Effector memory CD8-positive, alpha-beta T cell (primary cell): ENCODE data around the gene RGL3.
"Not testable (repeated sequence)": the region's sequence is repeated elsewhere in the genome, so short reads cannot be mapped to it uniquely, and the experiment has no call there.

Source experiments
- ATAC-seq: fragments of 150-1000 bp; cut with Tn5 transposase; replicated peaks from 2 replicates; pipeline ENCODE4 v1.10.0; 2021; ENCODE audit warnings: mild to moderate bottlenecking, moderate library complexity
- DNase-seq, 3 experiments: peaks; one replicate each; pipeline ENCODE4 v3.0.0; 2021
- H3K27ac Mint-ChIP-seq, 2 donors: one replicate each; pipeline ENCODE4 v1.8.0; 2022; ENCODE audit warnings: mild to moderate bottlenecking in 2 of 2, mixed read lengths in 2 of 2, moderate library complexity in 2 of 2
- H3K27me3 Mint-ChIP-seq, 2 donors: one replicate each; pipeline ENCODE4 v1.8.0; 2022; ENCODE audit warnings: mixed read lengths in 2 of 2
- H3K36me3 Mint-ChIP-seq: one replicate; pipeline ENCODE4 v1.8.0; 2022; ENCODE audit warnings: mild to moderate bottlenecking, moderate library complexity, mixed read lengths; ENCODE audit not compliant: insufficient read depth
- H3K4me1 Mint-ChIP-seq, 2 donors: one replicate each; pipeline ENCODE4 v1.8.0; 2022; ENCODE audit warnings: low read depth in 2 of 2, mixed read lengths in 2 of 2
- H3K4me3 Mint-ChIP-seq, 2 donors: one replicate each; pipeline ENCODE4 v1.8.0; 2022; ENCODE audit warnings: mild to moderate bottlenecking in 2 of 2, mixed read lengths in 2 of 2, moderate library complexity in 2 of 2
- H3K9me3 Mint-ChIP-seq, 2 donors: one replicate each; pipeline ENCODE4 v1.8.0; 2022; ENCODE audit warnings: mixed read lengths in 2 of 2

The RGL3 gene

DNA sequence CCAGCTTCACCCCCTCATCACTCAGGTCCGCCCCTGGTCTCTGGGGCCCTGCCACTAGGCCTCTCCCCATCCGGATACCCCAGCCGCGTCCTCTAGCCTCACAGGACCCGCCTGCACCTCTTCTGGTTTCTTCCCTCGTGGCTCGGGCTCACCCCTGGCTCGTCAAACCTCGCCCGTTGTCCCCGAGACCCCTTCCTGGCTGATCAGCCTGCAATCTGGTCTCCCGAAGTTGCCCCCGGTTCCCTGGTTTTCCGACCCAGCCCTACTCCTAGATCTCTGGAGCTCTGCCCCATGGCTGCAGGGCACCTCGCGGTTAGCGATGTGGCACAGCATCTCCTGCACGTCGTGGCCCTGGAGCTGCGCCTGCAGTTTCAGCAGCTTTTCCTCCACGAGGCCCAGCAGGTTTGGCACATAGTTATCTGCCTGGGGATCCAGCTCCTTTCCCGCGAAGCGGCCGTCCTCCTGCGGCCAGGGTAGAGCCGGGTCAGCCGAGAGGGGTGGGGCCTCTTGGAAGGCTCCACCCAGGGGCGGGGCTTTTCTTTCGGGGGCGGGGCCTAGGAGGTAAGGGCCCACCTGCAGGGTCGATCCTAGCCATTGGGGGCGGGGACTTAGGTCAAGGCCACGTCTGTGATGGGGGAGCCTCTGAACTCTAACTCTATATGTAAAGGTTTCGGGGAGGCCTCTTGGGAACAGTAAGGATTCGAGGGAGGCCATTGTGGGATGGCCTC is 2.4 kb upstream of the RGL3 start:
- no peaks in the 10 kb centered on the region for H3K9me3 Mint-ChIP-seq
- H3K4me1 Mint-ChIP-seq, result peaks cover 30 to 37% of the 10 kb centered on the region in 2 donors
- DNase-seq, result peak in 2 of 3 experiments; percentile 20 to 26

DNA sequence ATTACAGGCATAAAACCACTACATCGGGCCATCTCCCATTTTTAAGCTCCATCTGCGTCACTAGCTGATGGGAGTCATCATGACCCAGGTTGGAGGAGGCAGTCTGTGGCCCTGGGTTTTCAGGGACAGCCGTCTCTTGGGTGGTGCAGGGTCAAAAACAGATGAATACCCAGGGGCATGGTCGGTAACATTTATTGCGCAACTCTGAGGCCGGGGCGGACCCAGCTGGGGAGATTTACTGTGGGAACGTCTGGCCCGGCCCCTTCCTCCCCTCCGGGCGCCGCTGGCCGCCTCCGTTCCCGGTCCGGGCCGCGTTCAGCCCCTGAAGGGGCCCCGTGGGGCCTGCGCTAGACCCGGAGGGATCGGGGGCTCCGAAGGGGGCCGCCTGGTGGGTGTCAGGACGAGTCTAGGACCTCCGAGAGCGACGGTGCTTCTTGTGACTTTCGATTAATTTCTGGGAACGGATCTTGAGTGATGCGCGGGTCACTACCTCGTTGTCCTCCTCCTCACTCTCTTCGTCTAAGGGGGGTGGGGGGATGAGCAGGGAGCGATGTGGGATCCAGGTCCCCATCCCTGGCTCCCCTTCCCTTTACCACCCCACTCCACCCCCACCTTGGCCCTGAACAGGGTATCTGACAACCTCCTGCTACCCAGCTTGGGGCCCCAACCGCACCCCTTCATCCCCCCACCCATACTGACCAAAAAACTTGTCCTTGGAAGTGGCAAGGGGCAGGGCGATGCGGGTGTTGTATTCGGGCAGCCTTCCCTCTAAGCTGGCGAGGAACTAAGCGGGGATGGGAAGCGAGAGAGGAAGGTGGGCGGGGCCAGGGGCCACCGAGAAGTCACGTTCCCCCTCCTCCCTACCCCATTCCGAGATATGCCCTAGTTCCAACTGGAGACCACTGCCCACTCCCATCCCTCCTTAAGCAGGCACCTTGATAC is 1.6 kb upstream of the RGL3 start:
- ATAC-seq, result no peak
- Mint-ChIP-seq H3K36me3 (peaks cover 3% of the 10 kb centered on the region), H3K9me3 (no peaks in the 10 kb centered on the region), H3K4me1 (peaks cover 30 to 37% of the 10 kb centered on the region in 2 donors), H3K27ac (peak overlapping the region in 1 of 2 donors; percentile 44), H3K4me3 (peak overlapping the region; percentile 71 to 78), H3K27me3 (peaks cover 65 to 79% of the 10 kb centered on the region in 2 donors)
- no peak for DNase-seq

More for the DNA sequence above, 2.4 kb upstream of the RGL3 start:
- Mint-ChIP-seq H3K27me3 (peaks cover 61 to 73% of the 10 kb centered on the region in 2 donors), H3K4me3 (peak overlapping the region; percentile 71 to 78), H3K27ac (peak overlapping the region in 1 of 2 donors; percentile 44), H3K36me3 (peaks cover 3% of the 10 kb centered on the region)
- peak; percentile 41 for ATAC-seq

DNA sequence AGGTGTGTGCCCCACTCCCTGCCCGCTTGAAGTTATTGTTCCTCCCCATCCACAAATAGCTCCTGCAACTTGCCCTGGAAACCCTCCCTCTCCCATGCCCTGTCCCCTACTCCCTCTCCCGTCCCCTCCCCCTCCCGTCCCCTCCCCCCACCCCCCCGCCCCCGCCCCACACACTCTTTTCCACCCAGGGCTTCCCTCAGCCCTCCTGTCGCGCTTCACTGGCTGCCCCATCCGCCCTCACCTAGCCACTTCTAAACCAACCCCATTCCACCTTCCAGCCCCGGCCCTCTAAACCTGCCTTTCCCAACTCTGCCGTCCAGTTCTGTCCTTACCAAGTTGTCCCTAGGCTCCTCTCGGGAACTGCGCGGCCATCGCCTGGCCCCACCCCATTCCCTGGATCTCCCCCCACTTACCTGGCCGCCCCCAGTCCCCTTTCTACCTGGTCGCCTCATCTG is 993 bp downstream of the RGL3 start:
- no peak overlapping the region for H3K27ac Mint-ChIP-seq
- H3K4me1 Mint-ChIP-seq, result peaks cover 23 to 32% of the 10 kb centered on the region in 2 donors
- no peaks in the 10 kb centered on the region for H3K9me3 Mint-ChIP-seq
- peaks cover 56 to 68% of the 10 kb centered on the region in 2 donors for H3K27me3 Mint-ChIP-seq
- DNase-seq (no peak), ATAC-seq (no peak)
- peak overlapping the region in 1 of 2 donors; percentile 37 for H3K4me3 Mint-ChIP-seq
- H3K36me3 Mint-ChIP-seq, result peaks cover 3% of the 10 kb centered on the region

DNA sequence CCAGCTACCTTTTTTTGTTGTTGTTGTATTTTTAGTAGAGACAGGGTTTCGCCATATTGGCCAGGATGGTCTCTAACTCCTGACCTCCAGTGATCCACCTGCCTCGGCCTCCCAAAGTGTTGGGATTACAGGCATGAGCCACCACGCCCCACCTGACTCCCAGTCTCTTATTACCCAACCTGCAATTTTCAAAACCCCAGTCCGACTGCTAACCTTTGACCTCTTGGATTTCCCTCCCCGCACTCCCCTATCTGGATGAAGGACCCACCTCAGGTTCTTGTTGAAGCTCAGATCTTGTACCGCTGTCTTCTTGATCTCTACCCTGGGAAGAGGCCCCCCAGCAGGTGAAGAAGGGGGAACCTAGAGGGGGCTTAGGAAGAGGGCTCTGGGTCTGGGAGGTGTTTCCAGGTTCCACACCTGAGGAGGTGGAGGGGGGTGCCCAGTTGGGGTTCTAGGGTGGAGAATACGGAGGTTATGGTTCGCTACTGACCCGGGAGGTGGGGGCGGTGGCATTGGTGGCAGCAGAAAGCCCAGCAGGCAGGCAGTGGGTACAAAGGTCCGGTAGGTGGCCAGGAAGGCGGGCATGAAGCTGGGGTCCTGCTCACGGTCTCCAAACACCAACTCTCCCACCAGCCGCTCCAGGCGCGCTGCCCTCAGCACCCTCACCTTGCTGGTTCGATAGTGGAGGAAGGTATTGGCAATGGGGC is 2.6 kb downstream of the RGL3 start:
- H3K27me3 Mint-ChIP-seq, result peaks cover 46 to 53% of the 10 kb centered on the region in 2 donors
- peaks cover 3% of the 10 kb centered on the region for H3K36me3 Mint-ChIP-seq
- no peaks in the 10 kb centered on the region for H3K9me3 Mint-ChIP-seq
- H3K4me1 Mint-ChIP-seq, result peaks cover 12 to 18% of the 10 kb centered on the region in 2 donors
- DNase-seq, result no peak
- no peak for ATAC-seq
- H3K4me3 Mint-ChIP-seq, result no peak overlapping the region
- no peak overlapping the region for H3K27ac Mint-ChIP-seq

DNA sequence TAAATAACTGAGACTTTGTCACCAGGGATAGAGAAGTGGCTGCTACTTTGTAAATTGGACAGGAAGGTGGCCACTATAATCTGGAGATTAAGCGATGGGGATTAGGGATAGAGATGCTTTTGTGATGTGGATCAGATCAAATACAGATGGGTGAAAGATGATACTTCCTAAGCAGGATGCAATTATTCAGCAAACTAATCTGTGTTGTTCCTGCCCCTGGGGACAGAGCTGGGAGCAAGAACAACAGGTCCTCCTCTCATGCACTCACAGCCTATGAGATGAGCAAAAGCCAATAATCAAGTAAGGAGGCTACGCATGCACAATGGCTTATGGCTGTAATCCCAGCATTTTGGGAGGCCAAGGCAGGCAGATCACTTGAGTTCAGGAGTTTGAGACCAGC is 4.6 kb downstream of the RGL3 start:
- Mint-ChIP-seq H3K4me1 (peaks cover 5% of the 10 kb centered on the region in 2 donors), H3K27me3 (peaks cover 37 to 44% of the 10 kb centered on the region in 2 donors), H3K36me3 (no peaks in the 10 kb centered on the region), H3K4me3 (no peak overlapping the region), H3K9me3 (no peaks in the 10 kb centered on the region), H3K27ac (no peak overlapping the region)
- DNase-seq (no peak), ATAC-seq (no peak)

- Mint-ChIP-seq H3K4me3 (no peak overlapping the region), H3K36me3 (no peaks in the 10 kb centered on the region), H3K27me3 (peaks cover 6 to 32% of the 10 kb centered on the region in 2 donors), H3K27ac (no peak overlapping the region), H3K9me3 (no peaks in the 10 kb centered on the region), H3K4me1 (no peaks in the 10 kb centered on the region)
- ATAC-seq (no peak), DNase-seq (no peak)
Observed at GRCh38 chr19:11410682-11411081, 8.4 kb downstream of the RGL3 start.

- Mint-ChIP-seq H3K4me1 (no peaks in the 10 kb centered on the region), H3K9me3 (no peaks in the 10 kb centered on the region), H3K36me3 (no peaks in the 10 kb centered on the region), H3K4me3 (no peak overlapping the region), H3K27me3 (peaks cover 6 to 32% of the 10 kb centered on the region in 2 donors), H3K27ac (no peak overlapping the region)
- no peak for DNase-seq
- no peak for ATAC-seq
Observed at GRCh38 chr19:11408591-11408990, 10.5 kb downstream of the RGL3 start.

- peaks cover 6 to 32% of the 10 kb centered on the region in 2 donors for H3K27me3 Mint-ChIP-seq
- not testable (repeated sequence) for H3K27ac Mint-ChIP-seq, ATAC-seq, H3K36me3 Mint-ChIP-seq, H3K4me1 Mint-ChIP-seq, H3K9me3 Mint-ChIP-seq, H3K4me3 Mint-ChIP-seq, DNase-seq
Observed at GRCh38 chr19:11406703-11407236, 12.3 kb downstream of the RGL3 start.

DNA sequence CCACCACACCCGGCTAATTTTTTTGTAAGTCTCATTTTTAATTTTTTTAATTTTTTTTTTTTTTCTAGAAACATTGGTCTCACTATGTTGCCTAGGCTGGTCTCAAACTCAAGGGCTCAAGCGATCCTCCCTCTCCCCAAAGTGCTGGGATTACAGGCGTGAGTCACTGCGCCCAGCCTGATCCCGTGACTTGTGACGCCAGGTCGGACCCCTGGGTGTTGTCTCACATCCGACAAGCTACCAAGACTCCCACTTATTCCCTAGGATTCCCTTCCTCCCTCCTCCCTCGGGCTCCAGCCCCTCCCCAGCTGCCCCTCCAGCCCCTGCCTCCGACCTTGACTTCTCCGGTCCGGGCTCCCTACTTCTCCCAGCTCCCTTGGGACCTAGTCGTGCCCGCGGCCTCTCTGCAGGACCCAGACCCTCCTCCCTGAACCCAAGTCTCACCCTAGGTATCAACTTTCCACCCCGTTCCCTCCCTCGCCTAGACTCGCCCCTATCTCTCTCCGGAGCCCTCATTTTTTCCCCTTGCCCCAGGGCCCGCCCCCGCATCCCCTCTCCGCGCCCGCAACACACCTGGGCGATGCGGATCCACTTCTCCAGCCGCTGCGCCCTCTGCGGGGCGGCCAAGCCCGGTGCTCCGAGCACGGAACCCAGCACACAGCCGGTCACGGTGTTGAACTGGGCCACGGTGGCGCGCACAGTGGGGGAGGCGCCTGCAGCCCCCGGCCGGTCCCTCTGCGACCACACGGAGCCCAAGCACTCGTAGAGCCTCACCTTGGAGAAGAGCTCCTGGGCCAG is 13.1 kb downstream of the RGL3 start:
- H3K4me3 Mint-ChIP-seq, result no peak overlapping the region
- H3K27ac Mint-ChIP-seq, result no peak overlapping the region
- peak; percentile 50 for ATAC-seq

DNA sequence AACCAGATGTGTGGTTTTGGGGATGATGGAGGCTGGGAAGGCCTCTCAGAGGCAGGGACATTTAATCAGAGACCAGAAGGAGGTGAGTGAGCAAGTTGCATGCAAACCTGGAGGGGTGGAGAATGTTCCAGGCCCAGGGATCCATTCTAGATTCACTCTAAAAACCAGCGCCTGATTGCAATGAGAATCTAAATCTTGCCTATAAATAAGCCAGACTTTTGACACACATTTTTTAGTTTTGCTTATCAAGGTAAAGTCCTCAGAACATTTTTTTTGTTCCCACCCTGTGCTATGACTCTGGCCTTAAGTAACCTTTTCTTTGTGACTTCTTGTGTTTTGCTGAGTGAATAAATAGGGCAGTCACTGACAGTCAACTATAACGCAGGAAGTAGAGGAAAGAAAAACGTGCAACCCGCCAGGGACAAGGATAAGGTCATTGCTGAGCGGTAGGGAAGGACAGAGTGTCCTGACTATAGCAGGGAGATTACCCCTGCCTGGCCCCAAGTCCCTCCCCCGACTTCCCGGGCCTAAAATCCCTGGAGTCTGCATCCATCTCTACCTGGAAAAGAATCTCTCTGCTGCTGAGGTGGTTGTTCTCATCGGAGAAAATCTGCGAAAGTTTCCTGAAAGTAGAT is 14.4 kb downstream of the RGL3 start:
- Mint-ChIP-seq H3K9me3 (no peaks in the 10 kb centered on the region), H3K36me3 (no peaks in the 10 kb centered on the region), H3K4me3 (no peak overlapping the region), H3K27ac (no peak overlapping the region), H3K4me1 (no peaks in the 10 kb centered on the region), H3K27me3 (peaks cover 6 to 31% of the 10 kb centered on the region in 2 donors)
- DNase-seq (no peak), ATAC-seq (no peak)

More for the DNA sequence above, 13.1 kb downstream of the RGL3 start:
- Mint-ChIP-seq H3K9me3 (no peaks in the 10 kb centered on the region), H3K4me1 (no peaks in the 10 kb centered on the region), H3K36me3 (no peaks in the 10 kb centered on the region), H3K27me3 (peaks cover 6 to 26% of the 10 kb centered on the region in 2 donors)
- DNase-seq, result no peak

DNA sequence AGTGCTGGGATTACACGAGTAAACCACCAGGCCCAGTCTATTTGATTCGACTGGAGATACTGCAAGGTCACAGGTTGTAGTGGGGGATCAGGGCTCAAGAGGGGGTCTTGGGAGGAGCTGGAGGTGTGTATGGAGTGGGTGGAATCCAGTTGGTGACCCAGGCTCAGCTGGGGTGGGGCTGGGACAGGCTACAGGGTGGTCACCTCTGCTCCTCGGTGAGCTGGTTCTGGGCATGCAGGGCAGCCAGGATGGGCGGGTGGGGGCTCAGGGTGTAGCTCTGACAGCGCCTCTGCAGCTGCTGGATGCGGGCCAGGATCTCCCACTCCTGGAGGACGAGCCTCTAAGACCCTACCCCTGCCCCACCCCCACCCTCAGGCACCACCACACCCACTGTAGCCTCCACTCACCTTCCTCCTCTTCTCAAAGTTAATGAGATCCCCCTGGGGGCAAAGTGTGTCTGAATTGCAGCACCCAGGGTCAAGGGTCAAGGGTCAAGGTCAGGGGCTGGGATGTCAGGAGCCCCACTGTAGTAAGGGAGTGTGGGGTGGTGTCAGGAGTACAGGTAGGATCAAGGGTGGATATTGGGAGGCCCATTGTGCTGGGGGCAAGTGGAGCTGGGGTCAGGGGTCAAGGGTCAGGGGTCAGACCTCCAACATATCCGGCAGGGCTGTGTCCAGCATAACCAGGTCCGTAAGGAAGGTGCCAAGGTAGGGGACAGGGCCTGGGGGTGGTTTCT is 17.1 kb downstream of the RGL3 start:
- ATAC-seq (no peak), DNase-seq (no peak)
- Mint-ChIP-seq H3K27ac (no peak overlapping the region), H3K36me3 (no peaks in the 10 kb centered on the region), H3K4me3 (no peak overlapping the region), H3K27me3 (peaks cover 6 to 23% of the 10 kb centered on the region in 2 donors), H3K4me1 (no peaks in the 10 kb centered on the region), H3K9me3 (no peaks in the 10 kb centered on the region)
